Liver (tissue), 9 donors: Measurements from ENCODE around the gene HOXC10. TPM values are rescaled to one million over a fixed set of nuclear protein-coding genes. Genes with fewer than 3 reads are reported as not detected.

Source experiments
- DNase-seq: peaks from one replicate; pipeline ENCODE4 v3.0.0-alpha.2; 2017; ENCODE audit warnings: low spot score
- H3K27ac ChIP-seq, 2 donors: one replicate each; pipeline ENCODE4 v1.7.0; 2013; ENCODE audit warnings: inconsistent platforms in 2 of 2, low read length in 2 of 2, control low read depth in 1 of 2, low read depth in 1 of 2, mild to moderate bottlenecking in 1 of 2
- H3K27me3 ChIP-seq, 4 donors: one replicate each; pipeline versions ENCODE4 v1.6.1 to v1.7.0; 2013; ENCODE audit warnings: low read length in 3 of 4, inconsistent platforms in 1 of 4, mild to moderate bottlenecking in 1 of 4, moderate library complexity in 1 of 4; ENCODE audit not compliant: control insufficient read depth in 4 of 4, insufficient read depth in 4 of 4
- H3K36me3 ChIP-seq, 4 donors: one replicate each; pipeline versions ENCODE4 v1.6.1 to v1.7.0; 2013; ENCODE audit warnings: low read length in 3 of 4, mild to moderate bottlenecking in 3 of 4, low read depth in 1 of 4, moderate library complexity in 1 of 4; ENCODE audit not compliant: control insufficient read depth in 4 of 4, insufficient read depth in 3 of 4
- H3K4me1 ChIP-seq, 4 donors: one replicate each; pipeline versions ENCODE4 v1.6.1 to v1.7.0; 2013; ENCODE audit warnings: low read length in 3 of 4, mild to moderate bottlenecking in 3 of 4, moderate library complexity in 1 of 4; ENCODE audit not compliant: control insufficient read depth in 4 of 4, insufficient read depth in 4 of 4
- H3K4me3 ChIP-seq, 3 donors: one replicate each; pipeline versions ENCODE4 v1.6.1 to v1.7.0; 2013; ENCODE audit warnings: low read length in 3 of 3, control low read depth in 1 of 3, low read depth in 1 of 3, mild to moderate bottlenecking in 1 of 3
- H3K9ac ChIP-seq, 2 donors: one replicate each; pipeline ENCODE4 v1.7.0; 2013; ENCODE audit warnings: low read length in 2 of 2, mild to moderate bottlenecking in 2 of 2, moderate library complexity in 2 of 2, control low read depth in 1 of 2, low read depth in 1 of 2
- H3K9me3 ChIP-seq, 4 donors: one replicate each; pipeline versions ENCODE4 v1.6.1 to v1.7.0; 2013; ENCODE audit warnings: low read length in 3 of 4; ENCODE audit not compliant: control insufficient read depth in 4 of 4
- ATF3 ChIP-seq: IDR thresholded peaks from 2 replicates; pipeline ENCODE4 v1.6.1; 2016; ENCODE audit warnings: antibody characterized with exemption
- CTCF ChIP-seq: fragments of 150-350 bp; IDR thresholded peaks from 2 replicates; pipeline ENCODE4 v1.5.1; 2017; ENCODE audit warnings: improper control_type of control experiment, low read depth, low read length; ENCODE audit not compliant: missing input control
- EGR1 ChIP-seq, 2 donors: IDR thresholded peaks; 2 replicates each; pipeline ENCODE4 v1.6.1; 2016 to 2018; ENCODE audit warnings: antibody characterized with exemption in 2 of 2, low read depth in 2 of 2
- FOXA1 ChIP-seq: IDR thresholded peaks from 2 replicates; pipeline ENCODE4 v1.6.1; 2016; ENCODE audit warnings: antibody characterized with exemption
- FOXA2 ChIP-seq: IDR thresholded peaks from 2 replicates; pipeline ENCODE4 v1.6.1; 2016; ENCODE audit warnings: antibody characterized with exemption
- GABPA ChIP-seq, 2 donors: IDR thresholded peaks in 1 of 2; conservative IDR thresholded peaks in 1 of 2; 2 replicates each; pipeline ENCODE4 v1.6.1; 2016; ENCODE audit warnings: antibody characterized with exemption in 2 of 2, mild to moderate bottlenecking in 1 of 2, moderate library complexity in 1 of 2
- HNF4A ChIP-seq, 2 donors: conservative IDR thresholded peaks; 2 replicates each; pipeline ENCODE4 v1.6.1; 2016; ENCODE audit warnings: antibody characterized with exemption in 2 of 2, mild to moderate bottlenecking in 2 of 2
- HNF4G ChIP-seq: IDR thresholded peaks from 2 replicates; pipeline ENCODE4 v1.6.1; 2016; ENCODE audit warnings: antibody characterized with exemption
- JUND ChIP-seq, 2 donors: IDR thresholded peaks; 2 replicates each; pipeline ENCODE4 v1.6.1; 2016; ENCODE audit warnings: antibody characterized with exemption in 2 of 2
- MAX ChIP-seq: IDR thresholded peaks from 2 replicates; pipeline ENCODE4 v1.6.1; 2016; ENCODE audit warnings: antibody characterized with exemption
- NR2F2 ChIP-seq: IDR thresholded peaks from 2 replicates; pipeline ENCODE4 v1.6.1; 2016; ENCODE audit warnings: antibody characterized with exemption
- RAD21 ChIP-seq, 2 donors: IDR thresholded peaks; 2 replicates each; pipeline ENCODE4 v1.6.1; 2016; ENCODE audit warnings: antibody characterized with exemption in 2 of 2, mild to moderate bottlenecking in 2 of 2
- REST ChIP-seq: IDR thresholded peaks from 2 replicates; pipeline ENCODE4 v1.6.1; 2016; ENCODE audit warnings: antibody characterized with exemption, mild to moderate bottlenecking
- RXRA ChIP-seq, 2 donors: IDR thresholded peaks; 2 replicates each; pipeline ENCODE4 v1.6.1; 2017 to 2018; ENCODE audit warnings: antibody characterized with exemption in 2 of 2, mild to moderate bottlenecking in 1 of 2
- SP1 ChIP-seq: IDR thresholded peaks from 2 replicates; pipeline ENCODE4 v1.6.1; 2018; ENCODE audit warnings: antibody characterized with exemption, mild to moderate bottlenecking
- TAF1 ChIP-seq: conservative IDR thresholded peaks from 2 replicates; pipeline ENCODE4 v1.6.1; 2016; ENCODE audit warnings: antibody characterized with exemption, mild to moderate bottlenecking
- YY1 ChIP-seq: IDR thresholded peaks from 2 replicates; pipeline ENCODE4 v1.6.1; 2016; ENCODE audit warnings: antibody characterized with exemption, mild to moderate bottlenecking
- ZBTB33 ChIP-seq: IDR thresholded peaks from 2 replicates; pipeline ENCODE4 v1.6.1; 2016; ENCODE audit warnings: antibody characterized with exemption
- WGBS: extraction: QIAGEN DNeasy Blood & Tissue Kit; methylation state at CpG from one replicate; pipeline ENCODE4 v1.1.7; 2013; 5-methylcytosine and 5-hydroxymethylcytosine counted together
- polyA plus RNA-seq, 2 donors: library from polyadenylated mRNA; stranded (reverse) in 1 of 2; unstranded in 1 of 2; fragments of 200-250 nt in 1 of 2; fragments of >200 nt in 1 of 2; fragmentation: Nextera tagmentation in 1 of 2; extraction: Ambion mirVana in 1 of 2; gene quantifications; one replicate each; pipeline versions ENCODE4 v1.2.1 to v1.2.3, GENCODE V29; 2013 to 2015
- total RNA-seq, 2 donors: library from RNA; depleted of rRNA; stranded (reverse); fragments of >200 nt; gene quantifications; one replicate each; pipeline ENCODE4 v1.2.3, GENCODE V29; 2014
- donor health status: healthy.
- donor health status: healthy.
- donor health status: healthy.
- donor health status: healthy.
- donor health status: healthy.

The HOXC10 gene
- total and polyA plus RNA-seq, 4 donors, result not detected

GRCh38 chr12:54033980-54034784 lies 49.2 kb downstream of the HOXC10 start:
- Histone ChIP-seq H3K9me3 (peaks cover 0 to 3% (median 0%) of the 10 kb centered on the region in 4 donors), H3K36me3 (no peaks in the 10 kb centered on the region), H3K27ac (no peak overlapping the region), H3K27me3 (peaks cover 12 to 28% (median 17%) of the 10 kb centered on the region in 4 donors), H3K9ac (no peak overlapping the region), H3K4me1 (peaks cover 0 to 20% (median 4%) of the 10 kb centered on the region in 4 donors), H3K4me3 (peak overlapping the region in 1 of 3 donors; percentile 7)
- no peak for DNase-seq
- no peak for TF ChIP-seq ATF3
- no peak for TF ChIP-seq RAD21 (IDR thresholded peaks at IDR 0.05)
- TF ChIP-seq JUND (IDR thresholded peaks at IDR 0.05), result no peak
- no peak for TF ChIP-seq GABPA (IDR thresholded peaks at IDR 0.05 in 1 of 2, conservative IDR thresholded peaks at IDR 0.05 in 1 of 2)
- no peak for TF ChIP-seq HNF4G
- TF ChIP-seq MAX, result no peak
- no peak for TF ChIP-seq RXRA (IDR thresholded peaks at IDR 0.05)
- TF ChIP-seq FOXA2, result no peak
- TF ChIP-seq SP1, result no peak
- TF ChIP-seq CTCF, result no peak
- no peak for TF ChIP-seq EGR1 (IDR thresholded peaks at IDR 0.05; ENCODE audit: low read depth in 2 of 2)
- no peak for TF ChIP-seq NR2F2
- no peak for TF ChIP-seq FOXA1
- no peak for TF ChIP-seq REST
- no peak for TF ChIP-seq TAF1
- no peak for TF ChIP-seq ZBTB33
- no peak for TF ChIP-seq HNF4A (conservative IDR thresholded peaks at IDR 0.05)
- no peak for TF ChIP-seq YY1
- 8% methylated on average over 57 of the region's 57 CpGs for WGBS
